A549 (cell line): ENCODE measurements around the gene MAML3. TPM values are rescaled to one million over a fixed set of nuclear protein-coding genes. Genes with fewer than 3 reads are reported as not detected.
A peak's percentile ranks its signal among the peaks of the same experiment; 100 is the strongest.
"Not testable (repeated sequence)": the region's sequence is repeated elsewhere in the genome, so short reads cannot be mapped to it uniquely, and the experiment has no call there.

Source experiments
- ATAC-seq, 2 experiments: fragments of 200-7000 bp in 1 of 2; fragments of >200 bp in 1 of 2; cut with Nextera tagmentation in 1 of 2; cut with Tn5 transposase in 1 of 2; 3 replicates each; pipeline versions ENCODE4 v1.8.0 to v1.9.1; 2018 to 2020; ENCODE audit warnings: mild to moderate bottlenecking in 1 of 2, moderate library complexity in 1 of 2
- CTCF ChIA-PET: fragments of 300-600 bp; sonication (Branson Sonifier 250); formaldehyde crosslinking; extraction: SDS; loops from one replicate; lab custom pipeline; 2021; ENCODE audit warnings: antibody characterized with exemption, inconsistent platforms; lab: Yijun Ruan, JAX
- POLR2A ChIA-PET: fragments of 350-600 bp; formaldehyde crosslinking; extraction: SDS; loops from one replicate; lab custom pipeline; 2021; ENCODE audit warnings: antibody characterized with exemption, inconsistent platforms; lab: Yijun Ruan, JAX
- DNase-seq, 2 experiments: peaks; one replicate each; pipeline versions ENCODE4 v3.0.0 to v3.0.0-alpha.2; 2011 to 2016; ENCODE audit warnings: low read depth in 1 of 2, low spot score in 1 of 2
- FAIRE-seq: peaks from 2 replicates; lab custom pipeline; 2011; peaks lifted over from hg19 to GRCh38; lab: Jason Lieb, UNC
- H3K27ac ChIP-seq, 2 experiments: fragments of >200 bp; sonication (Bioruptor Twin); formaldehyde crosslinking; 3 replicates each; pipeline ENCODE4 v1.5.1; 2016 to 2017
- H3K4me1 ChIP-seq: fragments of >200 bp; sonication (Bioruptor Twin); formaldehyde crosslinking; 3 replicates; pipeline ENCODE4 v1.6.1; 2016
- H3K4me2 ChIP-seq: fragments of >200 bp; sonication (Bioruptor Twin); formaldehyde crosslinking; 3 replicates; pipeline ENCODE4 v1.6.1; 2016
- H3K4me3 ChIP-seq: fragments of >200 bp; sonication (Bioruptor Twin); formaldehyde crosslinking; 3 replicates; pipeline ENCODE4 v1.5.1; 2016
- H3K9me3 ChIP-seq: fragments of >200 bp; sonication (Bioruptor Twin); formaldehyde crosslinking; 3 replicates; pipeline ENCODE4 v1.6.1; 2016
- CBX2 ChIP-seq: fragments of 200-600 bp; sonication (generic); IDR thresholded peaks from 2 replicates; pipeline ENCODE4 v1.6.1; 2016; ENCODE audit warnings: low read depth, mild to moderate bottlenecking, borderline replicate concordance
- EHF ChIP-seq: fragments of 250-450 bp; sonication (Bioruptor Pico); IDR thresholded peaks from 2 replicates; pipeline ENCODE4 v1.5.0; 2020; ENCODE audit warnings: mild to moderate bottlenecking
- EHMT2 ChIP-seq: fragments of 200-600 bp; sonication (generic); IDR thresholded peaks from 2 replicates; pipeline ENCODE4 v1.6.1; 2016; ENCODE audit warnings: antibody characterized with exemption, low read depth, mild to moderate bottlenecking, moderate library complexity
- ESRRA ChIP-seq: fragments of 150-350 bp; IDR thresholded peaks from 2 replicates; pipeline ENCODE4 v1.6.1; 2014; ENCODE audit warnings: mild to moderate bottlenecking, low read length, borderline replicate concordance
- FOSL2 ChIP-seq, 2 experiments: fragments of 450-650 bp in 1 of 2; fragments of >200 bp in 1 of 2; sonication (Bioruptor Twin) in 1 of 2; formaldehyde crosslinking; IDR thresholded peaks; 2 replicates each; pipeline versions ENCODE4 v1.5.0 to v1.6.1; 2016 to 2020; ENCODE audit warnings: mild to moderate bottlenecking in 1 of 2, moderate library complexity in 1 of 2
- HOXA7 ChIP-seq: fragments of 250-450 bp; sonication (Bioruptor Pico); IDR thresholded peaks from 2 replicates; pipeline ENCODE4 v1.5.0; 2020; ENCODE audit warnings: mild to moderate bottlenecking, moderate library complexity
- HOXB13 ChIP-seq: fragments of 250-450 bp; sonication (Bioruptor Pico); IDR thresholded peaks from 2 replicates; pipeline ENCODE4 v1.5.0; 2020; ENCODE audit warnings: low read depth, mild to moderate bottlenecking, moderate library complexity
- HOXB5 ChIP-seq: fragments of 250-450 bp; sonication (Bioruptor Pico); IDR thresholded peaks from 2 replicates; pipeline ENCODE4 v1.5.0; 2020; ENCODE audit warnings: mild to moderate bottlenecking, moderate library complexity
- MAX ChIP-seq: IDR thresholded peaks from 2 replicates; pipeline ENCODE4 v1.6.1; 2012
- NFE2L2 ChIP-seq: fragments of 150-350 bp; conservative IDR thresholded peaks from 2 replicates; pipeline ENCODE4 v1.6.1; 2014; ENCODE audit warnings: low read length
- NR3C1 ChIP-seq: fragments of >200 bp; sonication (Bioruptor Twin); formaldehyde crosslinking; IDR thresholded peaks from 3 replicates; pipeline ENCODE4 v1.6.1; 2017
- RAD21 ChIP-seq, 2 experiments: fragments of >200 bp in 1 of 2; sonication (Bioruptor Twin) in 1 of 2; formaldehyde crosslinking in 1 of 2; IDR thresholded peaks in 1 of 2; conservative IDR thresholded peaks in 1 of 2; 2 replicates in 1 of 2; 3 replicates in 1 of 2; pipeline ENCODE4 v1.6.1; 2012 to 2018; ENCODE audit warnings: inconsistent platforms in 1 of 2
- RCOR1 ChIP-seq: fragments of 150-350 bp; IDR thresholded peaks from 2 replicates; pipeline ENCODE4 v1.6.1; 2014; ENCODE audit warnings: antibody characterized with exemption, low read length, low read depth
- WGBS: methylation state at CpG from one replicate; pipeline ENCODE4 v1.1.6; 2017; ENCODE audit errors: missing lambda C conversion rate; 5-methylcytosine and 5-hydroxymethylcytosine counted together
- polyA plus RNA-seq, 4 experiments: library from polyadenylated mRNA; depleted of rRNA in 3 of 4; stranded (reverse); fragments of >200 nt; fragmentation: RNase III in 1 of 4; extraction: RNeasy Plus Mini Kit Qiagen cat#74134 plus additional on column Dnase treatment in 1 of 4; gene quantifications; 2 replicates in 3 of 4; 3 replicates in 1 of 4; pipeline ENCODE4 v1.2.3, GENCODE V29; 2011 to 2017
- TF ChIP-seq, protein P1 (sequence below): fragments of >200 bp; sonication (Bioruptor Twin); formaldehyde crosslinking; IDR thresholded peaks from 2 replicates; pipeline ENCODE4 v1.6.1; 2016

Gene MAML3
- polyA plus RNA-seq, 2 of the 4 experiments (the other 2 are of a cell fraction), result 9.0 to 22.2 TPM

DNA sequence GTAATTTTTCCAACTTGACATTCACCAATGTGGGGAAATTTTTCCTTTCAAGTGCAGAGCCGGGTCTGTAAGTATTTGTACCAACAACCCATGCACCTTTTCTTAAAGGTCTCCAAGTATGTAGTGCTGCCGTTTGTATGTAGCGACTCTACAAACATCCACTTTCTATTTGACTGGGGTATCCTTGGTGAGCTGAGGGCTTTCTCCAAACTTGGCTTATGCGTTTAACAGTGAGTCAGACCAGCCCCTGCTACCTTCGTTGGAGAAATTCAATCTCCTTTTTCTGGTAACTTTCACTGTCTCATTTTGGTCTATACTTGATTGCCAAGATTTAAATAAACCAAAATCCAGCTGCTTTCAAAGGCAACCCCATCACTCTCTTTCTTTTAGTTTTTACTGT, 453.4 kb downstream of the MAML3 start:
- no peak overlapping the region for H3K27ac ChIP-seq
- no peak overlapping the region for H3K4me2 ChIP-seq
- no peaks in the 10 kb centered on the region for H3K4me1 ChIP-seq
- TF ChIP-seq HOXA7 (CRISPR knock-in tag) (no peak), ESRRA (no peak), HOXB13 (no peak), NFE2L2 (no peak), FOSL2 (IDR thresholded peaks at IDR 0.05) (no peak), FOSL2 (CRISPR knock-in tag; IDR thresholded peaks at IDR 0.05) (no peak), EHMT2 (no peak), EHF (no peak), CBX2 (no peak)
- ChIA-PET CTCF (interaction anchor here (1.5 kb wide), 1 partner anchor 97 kb away, joined by 3 read pairs; no protein-coding TSS in a partner anchor), POLR2A (no interaction called here)
- 81% methylated on average over 5 of the region's 5 CpGs for WGBS
- ATAC-seq, result no peak
- no peak overlapping the region for H3K4me3 ChIP-seq
- no peak for FAIRE-seq
- peaks cover 3% of the 10 kb centered on the region; the same call in 1 of the 3 replicates for H3K9me3 ChIP-seq
- no peak for DNase-seq

DNA sequence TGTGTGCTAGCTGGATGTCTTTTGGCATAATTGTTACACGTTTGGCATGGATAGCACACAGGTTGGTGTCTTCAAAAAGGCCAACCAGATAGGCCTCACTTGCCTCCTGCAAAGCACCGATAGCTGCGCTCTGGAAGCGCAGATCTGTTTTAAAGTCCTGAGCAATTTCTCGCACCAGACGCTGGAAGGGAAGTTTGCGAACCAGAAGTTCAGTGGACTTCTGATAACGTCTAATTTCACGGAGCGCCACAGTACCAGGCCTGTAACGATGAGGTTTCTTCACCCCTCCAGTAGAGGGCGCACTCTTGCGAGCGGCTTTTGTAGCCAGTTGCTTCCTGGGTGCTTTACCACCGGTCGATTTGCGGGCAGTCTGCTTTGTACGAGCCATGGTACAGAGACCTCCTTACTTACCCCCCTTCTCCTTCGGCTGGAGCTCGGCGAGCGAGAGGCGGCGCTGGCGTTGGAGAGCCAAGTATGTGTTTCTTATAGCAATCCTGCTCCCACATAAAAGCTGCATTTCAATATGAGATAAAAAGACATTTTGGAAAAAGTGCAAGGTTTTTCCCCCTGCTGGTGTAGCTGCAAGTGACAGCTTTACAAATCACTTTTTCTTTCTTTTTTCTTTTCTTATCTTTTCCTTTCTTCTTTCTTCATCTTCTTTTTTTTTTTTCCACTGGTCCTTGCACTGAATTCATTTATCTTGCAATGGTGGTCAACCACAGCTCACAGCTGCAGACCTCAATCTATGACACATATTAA, 455.6 kb downstream of the MAML3 start:
- CTCF ChIA-PET, result interaction anchor here (0.7 kb wide), 1 partner anchor 8 kb away, joined by 3 read pairs; no protein-coding TSS in a partner anchor
- WGBS, result 99% methylated on average over 14 of the region's 25 CpGs
- POLR2A ChIA-PET, DNase-seq, H3K4me2 ChIP-seq, ATAC-seq, H3K9me3 ChIP-seq, H3K4me1 ChIP-seq, FAIRE-seq, H3K4me3 ChIP-seq, H3K27ac ChIP-seq: not testable (repeated sequence)

DNA sequence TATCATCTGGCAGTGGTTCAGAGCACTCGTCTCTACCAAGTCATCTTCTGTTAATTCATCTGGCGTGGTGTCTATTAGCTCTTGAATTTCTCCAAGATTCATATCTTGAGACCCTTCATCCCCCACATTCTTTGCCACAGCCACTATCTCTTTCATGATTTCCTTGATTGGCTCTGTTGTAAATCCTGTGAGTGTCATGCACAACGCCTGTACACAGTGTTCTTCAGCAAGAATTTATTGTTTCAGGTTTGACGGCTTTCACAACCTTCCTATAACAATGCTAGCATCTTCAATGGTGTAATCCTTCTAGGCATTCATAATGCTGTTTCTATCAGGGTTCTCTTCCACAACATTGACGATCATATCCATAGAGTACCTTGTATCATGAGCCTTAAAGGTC, 457.5 kb downstream of the MAML3 start:
- peaks cover 3% of the 10 kb centered on the region; the same call in 1 of the 3 replicates for H3K9me3 ChIP-seq
- no peak for FAIRE-seq

DNA sequence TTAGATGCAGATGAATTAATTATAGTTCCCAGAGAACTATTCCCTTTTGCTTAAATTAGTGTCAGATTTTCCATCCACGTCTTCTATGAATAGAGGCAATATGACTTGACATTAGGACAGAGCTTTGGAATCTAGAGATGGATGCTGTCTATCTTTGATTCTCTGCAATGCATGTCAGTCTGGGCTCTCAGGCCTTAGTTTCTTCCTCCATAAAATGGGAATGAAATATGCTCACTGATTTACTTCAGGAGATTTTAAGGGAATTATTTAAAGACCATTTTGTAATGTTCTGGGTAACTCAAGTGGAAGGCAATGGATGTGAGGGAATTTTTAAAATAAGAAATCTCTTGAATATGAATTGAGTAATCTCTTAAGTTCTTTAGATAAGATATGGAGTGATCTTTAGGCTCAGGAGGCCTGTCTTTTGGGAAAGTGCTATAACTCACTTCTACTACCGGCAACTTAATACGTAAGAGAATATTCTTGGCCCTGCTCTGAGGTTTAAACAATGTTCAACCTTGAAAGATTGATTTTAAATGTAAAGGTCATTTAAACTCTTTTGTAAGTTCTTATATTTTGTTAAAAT, 459.4 kb downstream of the MAML3 start:
- DNase-seq, result no peak
- ATAC-seq, result no peak
- H3K27ac ChIP-seq, result no peak overlapping the region
- ChIA-PET CTCF (no interaction called here), POLR2A (no interaction called here)
- H3K4me1 ChIP-seq, result no peaks in the 10 kb centered on the region
- H3K4me2 ChIP-seq, result no peak overlapping the region
- no peak for FAIRE-seq
- 94% methylated on average over 3 of the region's 3 CpGs for WGBS
- H3K4me3 ChIP-seq, result no peak overlapping the region
- TF ChIP-seq NR3C1 (no peak), RCOR1 (no peak)
- H3K9me3 ChIP-seq, result peaks cover 3% of the 10 kb centered on the region; the same call in 1 of the 3 replicates

More for the DNA sequence above, 457.5 kb downstream of the MAML3 start:
- 95% methylated on average over 5 of the region's 5 CpGs for WGBS
- ChIA-PET POLR2A (no interaction called here), CTCF (no interaction called here)
- no peak overlapping the region for H3K4me2 ChIP-seq
- H3K4me3 ChIP-seq, result no peak overlapping the region
- H3K4me1 ChIP-seq, result no peaks in the 10 kb centered on the region
- no peak overlapping the region for H3K27ac ChIP-seq
- DNase-seq (no peak), ATAC-seq (no peak)
- TF ChIP-seq, protein P1, sequence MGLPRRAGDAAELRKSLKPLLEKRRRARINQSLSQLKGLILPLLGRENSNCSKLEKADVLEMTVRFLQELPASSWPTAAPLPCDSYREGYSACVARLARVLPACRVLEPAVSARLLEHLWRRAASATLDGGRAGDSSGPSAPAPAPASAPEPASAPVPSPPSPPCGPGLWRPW, result no peak
- TF ChIP-seq RCOR1 (no peak), HOXB5 (CRISPR knock-in tag) (no peak), MAX (no peak)
- TF ChIP-seq, all 56 proteins: peak for 0

DNA sequence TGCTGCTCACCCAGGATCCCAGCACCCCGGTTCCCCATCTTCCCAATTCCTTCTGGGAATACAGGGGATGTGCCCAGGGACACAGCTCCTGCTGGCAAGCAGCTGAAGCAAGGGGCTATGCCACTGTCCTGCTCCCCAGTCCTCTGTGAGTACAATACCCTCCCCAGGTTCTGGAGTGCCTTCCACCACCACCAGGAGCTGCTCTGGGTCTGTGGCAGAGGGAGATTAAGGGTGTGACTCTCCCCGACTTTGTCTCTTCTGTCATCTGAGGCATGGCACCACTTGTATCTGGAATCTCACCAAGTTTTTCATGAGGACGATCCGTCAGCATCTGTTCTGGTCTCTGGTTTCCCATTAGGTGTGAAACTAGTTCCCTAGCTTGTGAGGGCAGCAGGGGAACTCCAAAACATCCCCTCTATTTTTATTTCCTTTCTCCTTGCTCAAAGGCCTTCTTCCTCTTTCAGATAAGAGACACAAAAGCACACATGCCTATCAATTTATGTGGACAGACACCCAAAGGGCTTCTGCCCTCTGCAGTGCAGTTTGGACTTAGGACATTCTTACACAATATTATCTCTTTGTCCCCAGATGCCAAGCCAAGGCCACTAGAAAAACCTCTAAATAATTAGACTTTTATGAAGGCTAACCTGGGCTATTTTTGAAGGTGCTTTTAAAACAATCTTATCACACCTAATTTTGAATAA, 461.5 kb downstream of the MAML3 start:
- CTCF ChIA-PET, result interaction anchor here (1.1 to 1.3 kb wide), 2 partner anchors 117 to 560 kb away, joined by 3 read pairs; no protein-coding TSS in a partner anchor
- DNase-seq, result peak in 1 of 2 experiments; percentile 11
- peak in 1 of 2 experiments; percentile 32; a peak in 1 of 5 replicates for TF ChIP-seq RAD21 (conservative IDR thresholded peaks at IDR 0.05 in 1 of 2, IDR thresholded peaks at IDR 0.05 in 1 of 2)
- TF ChIP-seq NFE2L2, result no peak
- Histone ChIP-seq H3K4me2 (no peak overlapping the region), H3K4me3 (no peak overlapping the region), H3K4me1 (no peaks in the 10 kb centered on the region), H3K9me3 (peaks cover 3% of the 10 kb centered on the region; the same call in 1 of the 3 replicates), H3K27ac (no peak overlapping the region)
- 51% methylated on average over 4 of the region's 4 CpGs for WGBS
- POLR2A ChIA-PET, result no interaction called here
- FAIRE-seq, result no peak
- ATAC-seq, result peak; percentile 76 to 82; a peak in 4 of 6 replicates
